CD4-positive, alpha-beta T cell (primary cell): ENCODE results near the gene KRTAP5-5. TPM values are rescaled to one million over a fixed set of nuclear protein-coding genes. Genes with fewer than 3 reads are reported as not detected.

Source experiments
- ATAC-seq: fragments of 200-7000 bp; cut with Tn5 transposase; one replicate; pipeline ENCODE4 v1.10.0; 2022; ENCODE audit warnings: mild to moderate bottlenecking; ENCODE audit not compliant: poor library complexity
- CTCF ChIA-PET: fragments of 350-600 bp; sonication (Branson Sonifier 250); formaldehyde crosslinking; loops from one replicate; lab custom pipeline; 2021; ENCODE audit warnings: antibody characterized with exemption, inconsistent platforms; lab: Charles Lee
- POLR2A ChIA-PET: fragments of 350-600 bp; sonication (Branson Sonifier 250); formaldehyde crosslinking; loops from one replicate; lab custom pipeline; 2021; ENCODE audit warnings: antibody characterized with exemption, inconsistent platforms; lab: Charles Lee
- DNase-seq, 14 experiments: peaks; one replicate each; pipeline ENCODE4 v3.0.0-alpha.2; 2013 to 2020; ENCODE audit warnings: mixed read lengths in 2 of 14
- H3K27ac ChIP-seq, 2 donors: one replicate each; pipeline versions ENCODE4 v1.5.1 to v1.7.0; 2013; ENCODE audit warnings: low read length in 2 of 2, low read depth in 1 of 2, mild to moderate bottlenecking in 1 of 2
- H3K27me3 ChIP-seq, 2 experiments: 1 replicate in 1 of 2; 2 replicates in 1 of 2; pipeline versions ENCODE4 v1.6.1 to v1.7.0; 2013; ENCODE audit warnings: low read length in 2 of 2, control low read depth in 1 of 2, mild to moderate bottlenecking in 1 of 2, moderate library complexity in 1 of 2; ENCODE audit not compliant: insufficient read depth in 2 of 2, control insufficient read depth in 1 of 2
- H3K36me3 ChIP-seq: one replicate; pipeline ENCODE4 v1.6.1; 2013; ENCODE audit warnings: low read length, control low read depth; ENCODE audit not compliant: insufficient read depth
- H3K4me1 ChIP-seq: one replicate; pipeline ENCODE4 v1.6.1; 2013; ENCODE audit warnings: low read length, control low read depth; ENCODE audit not compliant: insufficient read depth
- H3K4me3 ChIP-seq: one replicate; pipeline ENCODE4 v1.5.1; 2013; ENCODE audit warnings: mild to moderate bottlenecking, low read length, moderate library complexity
- H3K9me3 ChIP-seq, 2 experiments: 1 replicate in 1 of 2; 2 replicates in 1 of 2; pipeline versions ENCODE4 v1.6.1 to v1.7.0; 2013; ENCODE audit warnings: low read length in 2 of 2, mild to moderate bottlenecking in 2 of 2, control low read depth in 1 of 2, moderate library complexity in 1 of 2; ENCODE audit not compliant: control insufficient read depth in 1 of 2, insufficient read depth in 1 of 2
- H3K27ac Mint-ChIP-seq: one replicate; pipeline ENCODE4 v1.8.0; 2020; ENCODE audit warnings: mixed read lengths
- H3K27me3 Mint-ChIP-seq: one replicate; pipeline ENCODE4 v1.8.0; 2021; ENCODE audit warnings: mixed read lengths
- H3K36me3 Mint-ChIP-seq: one replicate; pipeline ENCODE4 v1.8.0; 2021; ENCODE audit warnings: low read depth, mixed read lengths
- H3K4me1 Mint-ChIP-seq: one replicate; pipeline ENCODE4 v1.8.0; 2021; ENCODE audit warnings: low read depth, mixed read lengths
- H3K4me3 Mint-ChIP-seq: one replicate; pipeline ENCODE4 v1.8.0; 2020; ENCODE audit warnings: mild to moderate bottlenecking, mixed read lengths
- H3K9me3 Mint-ChIP-seq: one replicate; pipeline ENCODE4 v1.8.0; 2020; ENCODE audit warnings: mixed read lengths
- CTCF ChIP-seq: fragments of 200-600 bp; IDR thresholded peaks from one replicate; pipeline ENCODE4 v1.8.0; 2022; ENCODE audit warnings: antibody characterized with exemption, mild to moderate bottlenecking
- intact Hi-C, 2 experiments: fragments of 100-400 bp; cut with DNase I in 1 of 2; cut with micrococcal nuclease in 1 of 2; formaldehyde crosslinking; loops; one replicate each; pipeline versions ENCODE4 v1.15.1 to v1.9.0; 2023 to 2025; cut with DNase I, micrococcal nuclease
- total RNA-seq, 174 experiments: library from RNA in 2 of 174; stranded (reverse) in 2 of 174; gene quantifications; one replicate each; pipeline ENCODE4 v1.2.3 and lab custom pipeline; 2021 to 2026

The KRTAP5-5 gene
- total RNA-seq, 2 experiments from 2014 or later = not detected

GRCh38 chr11:1676229-1676740 lies 46.7 kb downstream of the KRTAP5-5 start:
- intact Hi-C loops = no loop called here
- CTCF ChIA-PET = no interaction called here

DNA sequence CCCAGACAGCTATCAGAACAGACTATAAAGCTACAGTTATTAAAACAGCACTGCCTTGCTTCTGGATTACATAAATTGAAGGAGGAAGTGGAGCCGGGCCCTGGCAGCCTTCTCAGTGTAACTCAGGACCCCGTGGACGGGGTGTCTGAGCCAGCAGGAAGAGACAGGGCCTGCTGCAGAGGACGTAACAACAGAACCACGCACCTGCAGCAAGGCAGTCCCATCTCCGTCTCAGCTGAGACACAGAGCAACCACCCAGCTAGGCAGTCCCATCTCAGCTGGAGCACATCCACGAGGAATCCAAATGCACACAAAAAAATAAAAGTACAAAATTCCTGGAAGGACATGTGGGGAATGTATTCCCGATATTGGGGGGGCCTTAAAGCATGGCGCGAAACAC lies 50.3 kb downstream of the KRTAP5-5 start:
- no peaks in the 10 kb centered on the region for H3K9me3 Mint-ChIP-seq
- H3K4me1 Mint-ChIP-seq = no peaks in the 10 kb centered on the region
- Histone ChIP-seq H3K4me1 (no peaks in the 10 kb centered on the region), H3K27ac (no peak overlapping the region), H3K27me3 (peaks cover 0 to 12% of the 10 kb centered on the region in 2 experiments), H3K9me3 (no peaks in the 10 kb centered on the region), H3K4me3 (no peak overlapping the region), H3K36me3 (no peaks in the 10 kb centered on the region)
- POLR2A ChIA-PET = no interaction called here
- intact Hi-C loops = no loop called here
- CTCF ChIA-PET = no interaction called here
- DNase-seq (no peak), ATAC-seq (no peak)
- H3K27me3 Mint-ChIP-seq = peaks cover 39% of the 10 kb centered on the region
- H3K27ac Mint-ChIP-seq = no peak overlapping the region
- no peaks in the 10 kb centered on the region for H3K36me3 Mint-ChIP-seq
- no peak for TF ChIP-seq CTCF
- H3K4me3 Mint-ChIP-seq = no peak overlapping the region

More at GRCh38 chr11:1676229-1676740, 46.7 kb downstream of the KRTAP5-5 start:
- no peaks in the 10 kb centered on the region for H3K9me3 Mint-ChIP-seq
- no peaks in the 10 kb centered on the region for H3K36me3 Mint-ChIP-seq
- no peaks in the 10 kb centered on the region for H3K9me3 ChIP-seq
- peaks cover 0 to 19% of the 10 kb centered on the region in 2 experiments for H3K27me3 ChIP-seq
- DNase-seq (no peak), ATAC-seq (no peak)
- POLR2A ChIA-PET = no interaction called here
- no peaks in the 10 kb centered on the region for H3K4me1 ChIP-seq
- H3K4me3 ChIP-seq = no peak overlapping the region
- no peak overlapping the region for H3K4me3 Mint-ChIP-seq
- H3K27ac ChIP-seq = no peak overlapping the region
- no peak overlapping the region for H3K27ac Mint-ChIP-seq
- H3K4me1 Mint-ChIP-seq = no peaks in the 10 kb centered on the region
- no peaks in the 10 kb centered on the region for H3K36me3 ChIP-seq
- no peak for TF ChIP-seq CTCF
- peaks cover 36% of the 10 kb centered on the region for H3K27me3 Mint-ChIP-seq

Other genes with a start within 250 kb of the KRTAP5-5 start
- gene BRSK2, start 239.8 kb upstream of the KRTAP5-5 start, total RNA-seq = under 1 TPM; 0.22 to 0.55 TPM
- 10 to 100 TPM; 37.0 to 38.3 TPM for gene MOB2, start 143.0 kb upstream of the KRTAP5-5 start, total RNA-seq
- gene DUSP8, start 57.5 kb upstream of the KRTAP5-5 start, total RNA-seq = 10 to 100 TPM; 83.9 to 91.2 TPM
- not detected for gene KRTAP5-1, start 44.5 kb upstream of the KRTAP5-5 start, total RNA-seq
- not detected for gene KRTAP5-2, start 31.5 kb upstream of the KRTAP5-5 start, total RNA-seq
- gene KRTAP5-3, start 21.3 kb upstream of the KRTAP5-5 start, total RNA-seq = not detected
- not detected for gene KRTAP5-4, start 7.6 kb upstream of the KRTAP5-5 start, total RNA-seq
- gene KRTAP5-6, start 67.4 kb downstream of the KRTAP5-5 start, total RNA-seq = not detected
- 1 to 10 TPM; 1.7 TPM for gene IFITM10, start 120.8 kb downstream of the KRTAP5-5 start, total RNA-seq
- gene CTSD, start 134.2 kb downstream of the KRTAP5-5 start, total RNA-seq = 10 to 100 TPM; 63.3 to 71.3 TPM
- gene SYT8, start 205.2 kb downstream of the KRTAP5-5 start, total RNA-seq = not detected
- under 1 TPM in 1 of 2 experiments, not detected in 1; 0.50 TPM for gene TNNI2, start 209.2 kb downstream of the KRTAP5-5 start, total RNA-seq
- 100 to 1,000 TPM; 228 to 232 TPM for gene LSP1, start 223.3 kb downstream of the KRTAP5-5 start, total RNA-seq